Esophagus muscularis mucosa (tissue), 3 donors: ENCODE data around the gene AMACR.

ENCODE experiments used
- CTCF ChIP-seq, 3 experiments: fragments of 200-600 bp in 2 of 3; fragments of 450-650 bp in 1 of 3; sonication (generic) in 2 of 3; IDR thresholded peaks; one replicate each; pipeline ENCODE4 v1.5.1; 2017 to 2019; ENCODE audit warnings: antibody characterized with exemption in 3 of 3, mild to moderate bottlenecking in 2 of 3, moderate library complexity in 1 of 3
- EP300 ChIP-seq: sonication (generic); formaldehyde crosslinking; IDR thresholded peaks from one replicate; pipeline ENCODE4 v1.6.1; 2017; ENCODE audit warnings: antibody characterized with exemption

- TF ChIP-seq EP300 = no peak
- TF ChIP-seq CTCF (IDR thresholded peaks at IDR 0.05) = no peak
Observed at GRCh38 chr5:34047774-34048572, 40.1 kb upstream of the AMACR start.
